ENCODE results near the gene CES4A. TPM values are rescaled to one million over a fixed set of nuclear protein-coding genes. Genes with fewer than 3 reads are reported as not detected.

CES4A gene
- total RNA-seq, 4 donors from 2014 or later, result 4.4 to 48.1 (median 14.3) TPM

DNA sequence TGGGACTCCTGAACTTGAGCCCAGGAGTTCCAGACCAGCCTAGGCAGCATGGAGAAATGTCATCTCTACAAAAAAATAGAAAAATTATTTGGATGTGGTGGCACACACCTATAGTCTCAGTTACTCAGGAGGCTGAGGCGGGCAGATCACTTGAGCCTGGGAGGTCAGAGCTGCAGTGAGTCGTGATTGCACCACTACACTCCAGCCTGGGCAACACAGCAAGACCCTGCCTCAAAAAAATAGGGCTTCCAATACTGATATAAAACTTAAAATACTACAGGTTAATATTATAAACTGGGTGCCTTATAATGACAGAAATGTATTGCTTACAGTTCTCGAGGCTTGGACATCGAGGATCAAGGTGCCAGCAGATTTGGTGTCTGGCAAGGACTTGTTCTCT, 42.5 kb upstream of the CES4A start:
- TF ChIP-seq, protein P1, sequence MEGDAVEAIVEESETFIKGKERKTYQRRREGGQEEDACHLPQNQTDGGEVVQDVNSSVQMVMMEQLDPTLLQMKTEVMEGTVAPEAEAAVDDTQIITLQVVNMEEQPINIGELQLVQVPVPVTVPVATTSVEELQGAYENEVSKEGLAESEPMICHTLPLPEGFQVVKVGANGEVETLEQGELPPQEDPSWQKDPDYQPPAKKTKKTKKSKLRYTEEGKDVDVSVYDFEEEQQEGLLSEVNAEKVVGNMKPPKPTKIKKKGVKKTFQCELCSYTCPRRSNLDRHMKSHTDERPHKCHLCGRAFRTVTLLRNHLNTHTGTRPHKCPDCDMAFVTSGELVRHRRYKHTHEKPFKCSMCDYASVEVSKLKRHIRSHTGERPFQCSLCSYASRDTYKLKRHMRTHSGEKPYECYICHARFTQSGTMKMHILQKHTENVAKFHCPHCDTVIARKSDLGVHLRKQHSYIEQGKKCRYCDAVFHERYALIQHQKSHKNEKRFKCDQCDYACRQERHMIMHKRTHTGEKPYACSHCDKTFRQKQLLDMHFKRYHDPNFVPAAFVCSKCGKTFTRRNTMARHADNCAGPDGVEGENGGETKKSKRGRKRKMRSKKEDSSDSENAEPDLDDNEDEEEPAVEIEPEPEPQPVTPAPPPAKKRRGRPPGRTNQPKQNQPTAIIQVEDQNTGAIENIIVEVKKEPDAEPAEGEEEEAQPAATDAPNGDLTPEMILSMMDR (IDR thresholded peaks at IDR 0.05), result no peak
- no peak for DNase-seq (ENCODE audit: low spot score)
- ATAC-seq (ENCODE audit: low FRiP score), result no peak

DNA sequence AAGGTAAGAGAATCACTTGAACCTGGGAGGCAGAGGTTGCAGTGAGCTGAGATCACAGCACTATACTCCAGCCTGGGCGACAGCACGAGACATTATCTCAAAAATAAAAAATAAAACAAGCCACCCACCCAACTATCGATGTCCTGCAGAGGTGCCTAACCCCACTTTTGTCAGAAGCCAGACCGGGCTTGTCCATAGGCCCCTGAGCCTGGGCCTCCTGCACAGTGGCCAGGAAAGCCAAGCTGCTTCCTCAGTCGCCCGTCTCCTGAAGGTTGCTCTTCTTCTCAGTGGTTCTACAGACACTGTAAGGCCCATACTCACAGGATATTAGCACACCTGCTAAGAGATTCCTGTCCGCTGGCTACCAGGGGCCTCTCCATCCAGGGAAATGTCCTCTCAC, 41.8 kb upstream of the CES4A start:
- no peak for DNase-seq (ENCODE audit: low spot score)
- TF ChIP-seq, protein P1 (IDR thresholded peaks at IDR 0.05), result no peak
- no peak for ATAC-seq (ENCODE audit: low FRiP score)

DNA sequence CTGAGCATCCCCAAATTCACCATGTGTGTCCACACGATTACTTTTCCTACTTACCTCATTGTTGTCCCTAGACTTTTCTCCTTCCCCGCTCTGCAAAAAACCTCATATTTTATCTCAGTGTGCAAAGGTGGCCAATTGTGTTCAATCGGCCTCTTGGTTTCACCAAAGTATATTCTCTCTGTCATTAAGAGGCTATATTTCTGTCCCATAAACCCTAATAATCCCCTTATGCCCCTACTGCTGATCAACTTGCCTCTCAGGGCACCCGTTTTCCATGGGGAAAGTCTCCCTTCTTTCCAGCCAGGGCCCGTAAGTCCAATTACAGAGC, 41.5 kb upstream of the CES4A start:
- DNase-seq (ENCODE audit: low spot score) (no peak), ATAC-seq (ENCODE audit: low FRiP score) (no peak)
- TF ChIP-seq, protein P1 (IDR thresholded peaks at IDR 0.05), result peak in 1 of 3 donors; percentile 37

DNA sequence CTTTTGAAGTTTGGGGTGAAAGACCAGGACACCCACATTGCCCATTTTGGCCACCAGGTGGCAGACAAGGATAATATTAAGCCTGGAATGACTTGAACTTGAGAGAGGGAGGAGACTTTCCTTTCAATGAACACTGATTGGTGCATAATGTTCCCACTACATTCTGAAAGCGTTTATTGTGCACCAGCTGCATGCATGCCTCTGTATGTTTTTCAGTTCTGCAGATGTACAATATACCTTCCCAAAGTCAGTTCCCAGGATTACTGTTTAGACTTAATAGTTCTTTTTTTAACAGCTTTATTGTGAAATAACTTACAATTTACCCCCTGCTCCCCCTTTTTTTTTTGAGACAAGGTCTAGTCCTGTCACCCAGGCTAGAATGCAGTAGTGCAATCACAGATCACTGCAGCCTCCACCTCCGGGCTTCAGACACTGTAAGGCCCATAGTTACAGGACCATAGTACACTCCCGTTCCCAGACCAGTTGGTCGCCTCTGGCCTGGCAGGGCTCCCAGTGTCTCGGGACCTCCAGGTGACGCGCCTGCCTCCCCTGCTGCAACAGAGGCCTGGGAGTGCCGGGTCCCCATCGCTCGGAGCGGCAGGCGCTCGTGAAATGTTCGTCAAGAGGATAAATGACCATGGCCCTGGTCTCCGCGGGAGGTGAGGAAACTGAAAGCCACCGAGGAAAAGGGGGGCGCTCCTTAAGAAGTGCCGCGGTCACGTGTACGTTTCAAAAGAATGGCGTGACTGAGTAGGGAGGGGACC, 40.9 kb upstream of the CES4A start:
- ATAC-seq (ENCODE audit: low FRiP score) (peak; percentile 61), DNase-seq (ENCODE audit: low spot score) (peak; percentile 98)
- TF ChIP-seq, protein P1 (IDR thresholded peaks at IDR 0.05), result peak in 1 of 3 donors; percentile 45

DNA sequence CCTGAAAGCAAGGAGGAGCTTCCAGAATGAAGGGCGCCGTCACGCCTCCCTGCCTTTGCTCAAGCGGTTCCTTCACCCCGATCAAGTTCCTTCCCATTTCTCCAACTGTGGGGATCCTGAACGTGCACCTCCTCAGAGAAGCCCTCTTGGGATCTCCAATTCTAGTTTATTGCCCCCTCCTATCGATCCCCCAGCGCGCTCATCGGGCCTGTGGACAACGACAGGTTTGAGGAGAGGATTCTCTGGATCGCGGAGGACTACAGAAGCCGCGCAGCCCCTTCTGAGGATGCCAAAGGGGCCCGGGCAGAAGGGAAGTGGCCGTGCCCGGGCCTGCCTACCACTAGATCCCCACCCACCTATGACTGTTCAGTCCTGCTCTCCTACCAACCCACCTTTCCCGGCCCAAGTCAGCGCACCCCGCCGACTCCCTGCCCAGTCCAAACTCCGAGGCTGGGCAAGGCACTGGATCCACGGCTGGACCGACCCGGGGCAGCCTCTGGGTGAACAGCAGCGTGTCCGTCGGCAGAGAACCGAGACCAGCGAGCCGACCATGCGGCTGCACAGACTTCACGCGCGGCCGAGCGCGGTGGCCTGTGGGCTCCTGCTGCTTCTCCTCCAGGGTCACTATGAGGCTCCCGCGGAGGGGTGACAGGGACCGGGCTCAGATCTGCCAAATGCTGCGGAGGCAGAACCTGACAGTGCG, 40.1 kb upstream of the CES4A start:
- ATAC-seq (ENCODE audit: low FRiP score), result peak; percentile 71
- DNase-seq (ENCODE audit: low spot score), result no peak
- TF ChIP-seq, protein P1 (IDR thresholded peaks at IDR 0.05), result no peak

DNA sequence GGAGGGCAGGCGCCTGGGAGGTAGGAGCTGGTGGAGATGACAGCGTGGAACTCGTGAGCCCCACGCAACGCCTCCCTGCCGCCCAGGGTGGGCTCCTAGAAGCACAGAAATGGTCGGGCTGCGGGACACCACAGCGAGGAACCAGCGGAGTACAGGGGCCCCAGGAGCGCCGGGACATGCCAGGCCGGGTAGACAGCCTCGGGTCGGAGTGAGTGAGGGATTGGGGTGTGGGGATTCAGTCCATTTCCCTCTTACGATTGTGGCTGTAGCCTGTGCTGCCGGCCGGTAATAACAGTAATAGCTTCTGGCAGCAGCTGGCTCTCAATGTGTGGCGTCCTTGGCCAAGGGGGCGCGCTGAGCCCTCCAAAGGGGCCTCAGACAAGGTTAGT, 39.6 kb upstream of the CES4A start:
- no peak for DNase-seq (ENCODE audit: low spot score)
- peak; percentile 1 for ATAC-seq (ENCODE audit: low FRiP score)

More for the DNA sequence above, 39.6 kb upstream of the CES4A start:
- TF ChIP-seq, protein P1 (IDR thresholded peaks at IDR 0.05), result no peak

Data from omental fat pad (tissue), 4 donors.